Breast epithelium (tissue), 3 donors: ENCODE data around the gene SERGEF.

Experiments
- POLR2A ChIP-seq: fragments of 450-650 bp; IDR thresholded peaks from one replicate; pipeline ENCODE4 v1.6.1; 2016; ENCODE audit warnings: antibody characterized with exemption, mild to moderate bottlenecking, moderate library complexity
- POLR2AphosphoS5 ChIP-seq, 3 donors: sonication (generic); formaldehyde crosslinking; IDR thresholded peaks; one replicate each; pipeline ENCODE4 v1.6.1; 2017; ENCODE audit warnings: antibody characterized with exemption in 3 of 3
- TF ChIP-seq, protein P1 (sequence below), 3 donors: fragments of 450-650 bp; IDR thresholded peaks; one replicate each; pipeline ENCODE4 v1.5.1; 2016 to 2017; ENCODE audit warnings: antibody characterized with exemption in 3 of 3, mild to moderate bottlenecking in 3 of 3, moderate library complexity in 3 of 3

- TF ChIP-seq, protein P1, sequence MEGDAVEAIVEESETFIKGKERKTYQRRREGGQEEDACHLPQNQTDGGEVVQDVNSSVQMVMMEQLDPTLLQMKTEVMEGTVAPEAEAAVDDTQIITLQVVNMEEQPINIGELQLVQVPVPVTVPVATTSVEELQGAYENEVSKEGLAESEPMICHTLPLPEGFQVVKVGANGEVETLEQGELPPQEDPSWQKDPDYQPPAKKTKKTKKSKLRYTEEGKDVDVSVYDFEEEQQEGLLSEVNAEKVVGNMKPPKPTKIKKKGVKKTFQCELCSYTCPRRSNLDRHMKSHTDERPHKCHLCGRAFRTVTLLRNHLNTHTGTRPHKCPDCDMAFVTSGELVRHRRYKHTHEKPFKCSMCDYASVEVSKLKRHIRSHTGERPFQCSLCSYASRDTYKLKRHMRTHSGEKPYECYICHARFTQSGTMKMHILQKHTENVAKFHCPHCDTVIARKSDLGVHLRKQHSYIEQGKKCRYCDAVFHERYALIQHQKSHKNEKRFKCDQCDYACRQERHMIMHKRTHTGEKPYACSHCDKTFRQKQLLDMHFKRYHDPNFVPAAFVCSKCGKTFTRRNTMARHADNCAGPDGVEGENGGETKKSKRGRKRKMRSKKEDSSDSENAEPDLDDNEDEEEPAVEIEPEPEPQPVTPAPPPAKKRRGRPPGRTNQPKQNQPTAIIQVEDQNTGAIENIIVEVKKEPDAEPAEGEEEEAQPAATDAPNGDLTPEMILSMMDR (IDR thresholded peaks at IDR 0.05): no peak
- no peak for TF ChIP-seq POLR2AphosphoS5 (IDR thresholded peaks at IDR 0.05)
- no peak for TF ChIP-seq POLR2A
Measured at GRCh38 chr11:17768547-17768946, 244.3 kb downstream of the SERGEF start.
